ENCODE results near the gene JHY.

The JHY gene

DNA sequence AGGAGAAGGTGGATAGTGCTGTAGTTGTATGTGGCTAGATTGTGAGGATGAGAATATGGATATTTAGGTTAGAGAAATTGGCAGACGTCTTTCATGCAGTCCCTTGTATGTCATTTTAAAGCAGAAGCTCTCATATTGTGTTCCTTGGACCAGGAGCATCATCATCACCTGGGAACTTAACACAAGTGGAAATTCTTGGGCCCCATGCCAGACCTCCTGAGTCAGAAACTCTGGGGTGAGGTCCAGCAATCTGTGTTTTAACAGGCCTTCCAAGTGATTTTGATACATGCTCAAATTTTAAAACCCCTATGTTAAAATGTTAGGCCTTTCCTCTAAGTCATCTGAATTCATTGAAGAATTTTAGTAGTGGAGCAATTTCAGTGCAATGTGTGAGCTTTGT, 34.8 kb downstream of the JHY start:
- H3K79me2 ChIP-seq (ENCODE audit: insufficient read depth, low read length) = no peaks in the 10 kb centered on the region
- no peak overlapping the region for H3K9ac ChIP-seq (ENCODE audit: low read depth, low read length, poor library complexity, severe bottlenecking)
- H3K4me1 ChIP-seq (ENCODE audit: insufficient read depth, low read length, poor library complexity, severe bottlenecking) = no peaks in the 10 kb centered on the region
- no peak overlapping the region for H3K4me2 ChIP-seq (ENCODE audit: low read depth, low read length, poor library complexity, severe bottlenecking)
- H3K9me3 ChIP-seq (ENCODE audit: insufficient read depth, low read depth, low read length) = no peaks in the 10 kb centered on the region
- TF ChIP-seq CTCF (conservative IDR thresholded peaks at IDR 0.05; ENCODE audit: low read length) (no peak), EZH2phosphoT487 (IDR thresholded peaks at IDR 0.05; ENCODE audit: borderline replicate concordance) (no peak)
- H3F3A ChIP-seq (ENCODE audit: low read depth) = no peaks in the 10 kb centered on the region
- no peaks in the 10 kb centered on the region for H3K9me2 ChIP-seq (replicated peaks; ENCODE audit: low read depth, low read length)
- H4K20me1 ChIP-seq (ENCODE audit: insufficient read depth, low read length, poor library complexity, severe bottlenecking) = no peaks in the 10 kb centered on the region
- H3K36me3 ChIP-seq (ENCODE audit: insufficient read depth, low read length) = no peaks in the 10 kb centered on the region
- no peaks in the 10 kb centered on the region for H3K27me3 ChIP-seq (ENCODE audit: insufficient read depth, low read length, poor library complexity, severe bottlenecking)
- no peak overlapping the region for H3K4me3 ChIP-seq (ENCODE audit: low read length, poor library complexity, severe bottlenecking)
- no peak overlapping the region for H2AFZ ChIP-seq (ENCODE audit: low read length)

- Histone ChIP-seq H3K4me1 (ENCODE audit: insufficient read depth, low read length, poor library complexity, severe bottlenecking) (no peaks in the 10 kb centered on the region), H3K4me3 (ENCODE audit: low read length, poor library complexity, severe bottlenecking) (no peak overlapping the region), H3K27me3 (ENCODE audit: insufficient read depth, low read length, poor library complexity, severe bottlenecking) (no peaks in the 10 kb centered on the region), H3K9ac (ENCODE audit: low read depth, low read length, poor library complexity, severe bottlenecking) (no peak overlapping the region), H3F3A (ENCODE audit: low read depth) (no peaks in the 10 kb centered on the region), H3K79me2 (ENCODE audit: insufficient read depth, low read length) (no peaks in the 10 kb centered on the region), H4K20me1 (ENCODE audit: insufficient read depth, low read length, poor library complexity, severe bottlenecking) (no peaks in the 10 kb centered on the region), H3K9me3 (ENCODE audit: insufficient read depth, low read depth, low read length) (no peaks in the 10 kb centered on the region), H3K4me2 (ENCODE audit: low read depth, low read length, poor library complexity, severe bottlenecking) (no peak overlapping the region), H3K36me3 (ENCODE audit: insufficient read depth, low read length) (no peaks in the 10 kb centered on the region), H2AFZ (ENCODE audit: low read length) (no peak overlapping the region), H3K9me2 (replicated peaks; ENCODE audit: low read depth, low read length) (no peaks in the 10 kb centered on the region)
- no peak for TF ChIP-seq CTCF (conservative IDR thresholded peaks at IDR 0.05; ENCODE audit: low read length)
- TF ChIP-seq EZH2phosphoT487 (IDR thresholded peaks at IDR 0.05; ENCODE audit: borderline replicate concordance) = no peak
Observed at GRCh38 chr11:122918734-122919133, 36.2 kb downstream of the JHY start.

DNA sequence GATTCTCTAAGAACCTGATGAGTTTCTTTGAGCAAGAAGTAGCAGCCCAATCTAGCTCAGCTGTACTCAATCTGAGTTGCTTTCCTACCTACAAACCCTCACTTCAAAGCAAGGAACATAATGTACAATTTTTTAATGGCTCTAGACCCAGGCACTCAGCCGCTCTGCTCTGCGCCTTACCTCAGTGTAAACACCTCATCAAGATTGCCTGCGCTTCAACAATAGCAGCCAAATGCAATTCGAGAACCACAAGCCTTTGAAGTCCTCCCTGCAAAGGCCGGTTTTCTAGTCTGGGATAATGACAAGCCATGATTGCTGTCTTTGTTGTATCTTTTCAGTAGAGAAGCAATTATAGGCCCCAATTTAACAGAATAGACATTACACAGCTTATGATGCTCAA, 38.0 kb downstream of the JHY start:
- no peaks in the 10 kb centered on the region for H3K27me3 ChIP-seq (ENCODE audit: insufficient read depth, low read length, poor library complexity, severe bottlenecking)
- H4K20me1 ChIP-seq (ENCODE audit: insufficient read depth, low read length, poor library complexity, severe bottlenecking) = no peaks in the 10 kb centered on the region
- H3K4me1 ChIP-seq (ENCODE audit: insufficient read depth, low read length, poor library complexity, severe bottlenecking) = no peaks in the 10 kb centered on the region
- no peaks in the 10 kb centered on the region for H3K9me2 ChIP-seq (replicated peaks; ENCODE audit: low read depth, low read length)
- no peak for TF ChIP-seq CTCF (conservative IDR thresholded peaks at IDR 0.05; ENCODE audit: low read length)
- TF ChIP-seq EZH2phosphoT487 (IDR thresholded peaks at IDR 0.05; ENCODE audit: borderline replicate concordance) = no peak
- no peak overlapping the region for H3K4me3 ChIP-seq (ENCODE audit: low read length, poor library complexity, severe bottlenecking)
- H3K9me3 ChIP-seq (ENCODE audit: insufficient read depth, low read depth, low read length) = no peaks in the 10 kb centered on the region
- no peaks in the 10 kb centered on the region for H3K36me3 ChIP-seq (ENCODE audit: insufficient read depth, low read length)
- H2AFZ ChIP-seq (ENCODE audit: low read length) = no peak overlapping the region
- no peaks in the 10 kb centered on the region for H3F3A ChIP-seq (ENCODE audit: low read depth)
- no peak overlapping the region for H3K4me2 ChIP-seq (ENCODE audit: low read depth, low read length, poor library complexity, severe bottlenecking)
- H3K79me2 ChIP-seq (ENCODE audit: insufficient read depth, low read length) = no peaks in the 10 kb centered on the region
- no peak overlapping the region for H3K9ac ChIP-seq (ENCODE audit: low read depth, low read length, poor library complexity, severe bottlenecking)
